ENCODE data around the gene BHLHE40.

Gene BHLHE40

GRCh38 chr3:4956099-4956498 lies 23.1 kb upstream of the BHLHE40 start:
- TF ChIP-seq SIN3A (IDR thresholded peaks at IDR 0.05; ENCODE audit: borderline replicate concordance, insufficient read depth, low read length), result no peak
- TF ChIP-seq, protein P1, sequence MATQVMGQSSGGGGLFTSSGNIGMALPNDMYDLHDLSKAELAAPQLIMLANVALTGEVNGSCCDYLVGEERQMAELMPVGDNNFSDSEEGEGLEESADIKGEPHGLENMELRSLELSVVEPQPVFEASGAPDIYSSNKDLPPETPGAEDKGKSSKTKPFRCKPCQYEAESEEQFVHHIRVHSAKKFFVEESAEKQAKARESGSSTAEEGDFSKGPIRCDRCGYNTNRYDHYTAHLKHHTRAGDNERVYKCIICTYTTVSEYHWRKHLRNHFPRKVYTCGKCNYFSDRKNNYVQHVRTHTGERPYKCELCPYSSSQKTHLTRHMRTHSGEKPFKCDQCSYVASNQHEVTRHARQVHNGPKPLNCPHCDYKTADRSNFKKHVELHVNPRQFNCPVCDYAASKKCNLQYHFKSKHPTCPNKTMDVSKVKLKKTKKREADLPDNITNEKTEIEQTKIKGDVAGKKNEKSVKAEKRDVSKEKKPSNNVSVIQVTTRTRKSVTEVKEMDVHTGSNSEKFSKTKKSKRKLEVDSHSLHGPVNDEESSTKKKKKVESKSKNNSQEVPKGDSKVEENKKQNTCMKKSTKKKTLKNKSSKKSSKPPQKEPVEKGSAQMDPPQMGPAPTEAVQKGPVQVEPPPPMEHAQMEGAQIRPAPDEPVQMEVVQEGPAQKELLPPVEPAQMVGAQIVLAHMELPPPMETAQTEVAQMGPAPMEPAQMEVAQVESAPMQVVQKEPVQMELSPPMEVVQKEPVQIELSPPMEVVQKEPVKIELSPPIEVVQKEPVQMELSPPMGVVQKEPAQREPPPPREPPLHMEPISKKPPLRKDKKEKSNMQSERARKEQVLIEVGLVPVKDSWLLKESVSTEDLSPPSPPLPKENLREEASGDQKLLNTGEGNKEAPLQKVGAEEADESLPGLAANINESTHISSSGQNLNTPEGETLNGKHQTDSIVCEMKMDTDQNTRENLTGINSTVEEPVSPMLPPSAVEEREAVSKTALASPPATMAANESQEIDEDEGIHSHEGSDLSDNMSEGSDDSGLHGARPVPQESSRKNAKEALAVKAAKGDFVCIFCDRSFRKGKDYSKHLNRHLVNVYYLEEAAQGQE (IDR thresholded peaks at IDR 0.05; ENCODE audit: insufficient read depth in 1 of 2, low read depth in 2 of 2, low read length in 2 of 2), result no peak
- TF ChIP-seq FOXP2 (optimal IDR thresholded peaks at IDR 0.05; ENCODE audit: borderline replicate concordance, extremely low read depth, extremely low read length, insufficient read depth), result no peak
- no peak for TF ChIP-seq POLR2AphosphoS5 (IDR thresholded peaks at IDR 0.05; ENCODE audit: low read depth, low read length)
- TF ChIP-seq TAF1 (IDR thresholded peaks at IDR 0.05; ENCODE audit: borderline replicate concordance, insufficient read depth, low read length), result no peak

DNA sequence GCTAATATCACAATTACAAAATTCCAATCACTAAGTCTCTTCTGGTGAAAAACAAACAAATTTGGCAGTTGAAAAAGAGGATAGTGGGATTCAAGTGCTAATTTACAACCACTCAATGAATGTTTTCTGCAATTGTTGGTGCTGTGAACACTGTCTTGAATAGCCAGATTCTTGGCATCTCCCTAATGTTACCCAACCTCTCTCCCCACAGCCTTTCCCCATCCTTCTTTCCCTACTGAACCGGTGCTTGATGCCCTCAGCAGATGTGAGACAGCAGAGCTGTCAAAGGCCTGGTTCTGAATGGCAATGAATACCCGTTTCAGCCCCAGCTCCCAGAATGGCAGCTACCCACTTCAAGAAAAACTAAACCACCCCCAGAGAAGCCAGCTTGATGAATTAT lies 22.5 kb upstream of the BHLHE40 start:
- TF ChIP-seq POLR2AphosphoS5 (IDR thresholded peaks at IDR 0.05; ENCODE audit: low read depth, low read length) (no peak), SIN3A (IDR thresholded peaks at IDR 0.05; ENCODE audit: borderline replicate concordance, insufficient read depth, low read length) (no peak)

GRCh38 chr3:4957978-4958377 lies 21.3 kb upstream of the BHLHE40 start:
- no peak for TF ChIP-seq FOXP2 (optimal IDR thresholded peaks at IDR 0.05; ENCODE audit: borderline replicate concordance, extremely low read depth, extremely low read length, insufficient read depth)
- no peak for TF ChIP-seq TAF1 (IDR thresholded peaks at IDR 0.05; ENCODE audit: borderline replicate concordance, insufficient read depth, low read length)
- no peak for TF ChIP-seq POLR2AphosphoS5 (IDR thresholded peaks at IDR 0.05; ENCODE audit: low read depth, low read length)
- TF ChIP-seq, protein P1 (IDR thresholded peaks at IDR 0.05; ENCODE audit: insufficient read depth in 1 of 2, low read depth in 2 of 2, low read length in 2 of 2), result no peak
- no peak for TF ChIP-seq SIN3A (IDR thresholded peaks at IDR 0.05; ENCODE audit: borderline replicate concordance, insufficient read depth, low read length)

DNA sequence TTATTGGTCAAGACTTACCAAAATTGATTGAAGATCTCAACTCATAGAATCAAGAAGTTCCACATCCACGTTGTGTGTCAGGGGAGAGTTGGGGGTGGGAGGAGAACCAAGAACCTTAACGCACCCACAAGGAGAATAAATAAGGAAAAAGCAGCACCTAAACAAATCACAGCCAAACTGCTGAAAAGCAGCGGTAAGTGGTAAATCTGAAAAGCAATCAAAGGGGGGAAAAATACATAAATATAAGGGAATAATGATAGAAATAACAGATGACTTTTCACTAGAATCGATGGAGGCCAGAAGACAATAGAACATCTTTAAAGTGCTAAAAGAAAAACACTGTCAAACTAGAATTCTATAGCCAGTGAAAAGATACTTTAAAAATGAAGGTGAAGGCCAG lies 20.1 kb upstream of the BHLHE40 start:
- no peak for TF ChIP-seq POLR2AphosphoS5 (IDR thresholded peaks at IDR 0.05; ENCODE audit: low read depth, low read length)

GRCh38 chr3:4963669-4964570 lies 15.3 kb upstream of the BHLHE40 start:
- TF ChIP-seq FOXP2 (optimal IDR thresholded peaks at IDR 0.05; ENCODE audit: borderline replicate concordance, extremely low read depth, extremely low read length, insufficient read depth), result no peak
- TF ChIP-seq POLR2AphosphoS5 (IDR thresholded peaks at IDR 0.05; ENCODE audit: low read depth, low read length), result no peak
- TF ChIP-seq, protein P1 (IDR thresholded peaks at IDR 0.05; ENCODE audit: insufficient read depth in 1 of 2, low read depth in 2 of 2, low read length in 2 of 2), result no peak

DNA sequence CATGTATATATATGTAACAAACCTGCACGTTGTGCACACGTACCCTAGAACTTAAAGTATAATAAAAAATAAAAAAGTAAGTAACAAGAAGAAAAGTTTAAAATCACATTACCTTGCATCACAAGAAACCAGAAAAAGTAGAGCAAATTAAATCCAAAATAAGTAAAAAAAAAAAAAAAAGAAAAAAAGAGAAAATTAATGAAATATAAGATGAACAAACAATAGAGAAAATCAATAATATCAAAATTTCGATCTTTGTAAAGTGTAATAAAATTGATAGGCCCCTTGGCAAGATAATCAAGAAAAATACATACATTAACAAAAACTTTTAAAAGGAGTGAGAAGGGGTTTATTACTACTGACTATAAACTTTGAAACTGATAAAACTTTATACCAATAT lies 7.4 kb upstream of the BHLHE40 start:
- TF ChIP-seq POLR2AphosphoS5 (IDR thresholded peaks at IDR 0.05; ENCODE audit: low read depth, low read length) (no peak), FOXP2 (optimal IDR thresholded peaks at IDR 0.05; ENCODE audit: borderline replicate concordance, extremely low read depth, extremely low read length, insufficient read depth) (no peak), TAF1 (IDR thresholded peaks at IDR 0.05; ENCODE audit: borderline replicate concordance, insufficient read depth, low read length) (no peak), SIN3A (IDR thresholded peaks at IDR 0.05; ENCODE audit: borderline replicate concordance, insufficient read depth, low read length) (no peak)
- TF ChIP-seq, protein P1 (IDR thresholded peaks at IDR 0.05; ENCODE audit: insufficient read depth in 1 of 2, low read depth in 2 of 2, low read length in 2 of 2), result no peak
